Uterus (tissue), 2 donors: Measurements from ENCODE around the gene PDK1.
"Not testable (repeated sequence)": the region's sequence is repeated elsewhere in the genome, so short reads cannot be mapped to it uniquely, and the experiment has no call there.

ENCODE experiments used
- POLR2A ChIP-seq, 2 donors: fragments of 450-650 bp; IDR thresholded peaks; one replicate each; pipeline ENCODE4 v1.6.1; 2016; ENCODE audit warnings: antibody characterized with exemption in 2 of 2, mild to moderate bottlenecking in 1 of 2, moderate library complexity in 1 of 2
- TF ChIP-seq, protein P1 (sequence below), 4 experiments: fragments of 200-600 bp in 2 of 4; fragments of 450-650 bp in 2 of 4; sonication (generic) in 2 of 4; IDR thresholded peaks; one replicate each; pipeline ENCODE4 v1.5.1; 2016 to 2019; ENCODE audit warnings: antibody characterized with exemption in 4 of 4, mild to moderate bottlenecking in 2 of 4, moderate library complexity in 1 of 4

DNA sequence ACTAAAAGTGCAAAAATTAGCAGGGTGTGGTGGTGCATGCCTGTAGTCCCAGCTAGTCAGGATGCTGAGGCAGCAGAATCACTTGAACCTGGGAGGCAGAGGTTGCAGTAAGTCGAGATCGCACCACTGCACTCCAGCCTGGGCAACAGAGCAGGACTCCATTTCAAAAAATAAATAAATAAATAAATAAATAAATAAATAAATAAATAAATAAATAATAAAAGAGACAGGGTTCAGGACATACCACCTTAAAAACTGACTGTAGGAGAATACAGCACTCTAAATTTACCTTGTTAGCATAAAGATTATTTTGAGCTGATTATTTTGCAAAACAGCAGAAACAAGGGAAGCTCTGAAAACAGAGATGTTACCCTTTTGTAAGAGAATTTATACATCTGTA, 23.4 kb upstream of the PDK1 start:
- TF ChIP-seq, protein P1, sequence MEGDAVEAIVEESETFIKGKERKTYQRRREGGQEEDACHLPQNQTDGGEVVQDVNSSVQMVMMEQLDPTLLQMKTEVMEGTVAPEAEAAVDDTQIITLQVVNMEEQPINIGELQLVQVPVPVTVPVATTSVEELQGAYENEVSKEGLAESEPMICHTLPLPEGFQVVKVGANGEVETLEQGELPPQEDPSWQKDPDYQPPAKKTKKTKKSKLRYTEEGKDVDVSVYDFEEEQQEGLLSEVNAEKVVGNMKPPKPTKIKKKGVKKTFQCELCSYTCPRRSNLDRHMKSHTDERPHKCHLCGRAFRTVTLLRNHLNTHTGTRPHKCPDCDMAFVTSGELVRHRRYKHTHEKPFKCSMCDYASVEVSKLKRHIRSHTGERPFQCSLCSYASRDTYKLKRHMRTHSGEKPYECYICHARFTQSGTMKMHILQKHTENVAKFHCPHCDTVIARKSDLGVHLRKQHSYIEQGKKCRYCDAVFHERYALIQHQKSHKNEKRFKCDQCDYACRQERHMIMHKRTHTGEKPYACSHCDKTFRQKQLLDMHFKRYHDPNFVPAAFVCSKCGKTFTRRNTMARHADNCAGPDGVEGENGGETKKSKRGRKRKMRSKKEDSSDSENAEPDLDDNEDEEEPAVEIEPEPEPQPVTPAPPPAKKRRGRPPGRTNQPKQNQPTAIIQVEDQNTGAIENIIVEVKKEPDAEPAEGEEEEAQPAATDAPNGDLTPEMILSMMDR (IDR thresholded peaks at IDR 0.05), result not testable (repeated sequence)
- not testable (repeated sequence) for TF ChIP-seq POLR2A (IDR thresholded peaks at IDR 0.05)
